GM12875 (cell line): Measurements from ENCODE around the gene MAP4K4.

Experiments
- H3K4me3 ChIP-seq: one replicate; pipeline ENCODE4 v1.5.1; 2011; ENCODE audit warnings: low read depth, low read length, control low read depth
- TF ChIP-seq, protein P1 (sequence below): IDR thresholded peaks from 2 replicates; pipeline ENCODE4 v1.5.1; 2011; ENCODE audit warnings: low read depth, mild to moderate bottlenecking, control low read depth, inconsistent platforms, low read length, moderate library complexity, borderline replicate concordance; ENCODE audit not compliant: insufficient read depth

Gene MAP4K4

DNA sequence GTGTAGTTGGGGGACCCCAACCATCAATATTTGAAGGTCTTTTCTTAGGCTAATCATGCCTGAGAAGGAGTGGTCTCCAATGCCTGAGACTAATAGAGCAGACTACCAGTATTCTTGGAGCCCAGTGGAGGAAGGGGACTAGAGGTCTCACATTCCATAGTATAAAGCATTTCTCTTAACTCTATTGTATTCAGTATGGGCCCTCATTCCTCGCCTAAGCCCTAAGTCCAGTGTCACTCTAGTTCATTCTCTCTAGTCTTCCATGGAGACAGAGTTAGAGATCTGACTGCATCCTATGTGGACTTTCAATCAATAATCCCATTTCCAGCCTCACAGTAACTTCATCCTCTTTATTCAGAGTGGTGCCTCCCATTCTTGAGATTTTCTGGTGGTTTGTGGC lies 29.7 kb upstream of the MAP4K4 start:
- TF ChIP-seq, protein P1, sequence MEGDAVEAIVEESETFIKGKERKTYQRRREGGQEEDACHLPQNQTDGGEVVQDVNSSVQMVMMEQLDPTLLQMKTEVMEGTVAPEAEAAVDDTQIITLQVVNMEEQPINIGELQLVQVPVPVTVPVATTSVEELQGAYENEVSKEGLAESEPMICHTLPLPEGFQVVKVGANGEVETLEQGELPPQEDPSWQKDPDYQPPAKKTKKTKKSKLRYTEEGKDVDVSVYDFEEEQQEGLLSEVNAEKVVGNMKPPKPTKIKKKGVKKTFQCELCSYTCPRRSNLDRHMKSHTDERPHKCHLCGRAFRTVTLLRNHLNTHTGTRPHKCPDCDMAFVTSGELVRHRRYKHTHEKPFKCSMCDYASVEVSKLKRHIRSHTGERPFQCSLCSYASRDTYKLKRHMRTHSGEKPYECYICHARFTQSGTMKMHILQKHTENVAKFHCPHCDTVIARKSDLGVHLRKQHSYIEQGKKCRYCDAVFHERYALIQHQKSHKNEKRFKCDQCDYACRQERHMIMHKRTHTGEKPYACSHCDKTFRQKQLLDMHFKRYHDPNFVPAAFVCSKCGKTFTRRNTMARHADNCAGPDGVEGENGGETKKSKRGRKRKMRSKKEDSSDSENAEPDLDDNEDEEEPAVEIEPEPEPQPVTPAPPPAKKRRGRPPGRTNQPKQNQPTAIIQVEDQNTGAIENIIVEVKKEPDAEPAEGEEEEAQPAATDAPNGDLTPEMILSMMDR: no peak
- no peak overlapping the region for H3K4me3 ChIP-seq

DNA sequence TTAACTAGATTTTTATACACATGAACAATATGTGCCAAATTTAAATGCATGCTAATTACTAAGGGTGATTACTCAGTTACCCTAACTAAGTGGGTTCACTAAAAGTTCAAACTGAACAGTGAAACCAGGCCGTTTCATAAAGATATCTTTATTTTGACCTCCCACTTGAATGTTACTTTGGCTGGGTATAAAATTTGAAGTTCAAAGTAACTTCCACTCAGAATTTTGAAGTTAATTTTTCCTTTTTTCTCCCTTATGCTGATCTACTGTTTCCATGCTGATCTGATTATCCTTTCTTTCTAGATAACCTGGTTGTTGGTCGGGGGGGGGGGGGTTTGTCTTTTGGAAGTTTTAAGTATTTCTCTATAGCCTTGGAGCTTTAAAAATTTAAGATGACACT lies 25.5 kb upstream of the MAP4K4 start:
- TF ChIP-seq, protein P1: no peak
- no peak overlapping the region for H3K4me3 ChIP-seq

DNA sequence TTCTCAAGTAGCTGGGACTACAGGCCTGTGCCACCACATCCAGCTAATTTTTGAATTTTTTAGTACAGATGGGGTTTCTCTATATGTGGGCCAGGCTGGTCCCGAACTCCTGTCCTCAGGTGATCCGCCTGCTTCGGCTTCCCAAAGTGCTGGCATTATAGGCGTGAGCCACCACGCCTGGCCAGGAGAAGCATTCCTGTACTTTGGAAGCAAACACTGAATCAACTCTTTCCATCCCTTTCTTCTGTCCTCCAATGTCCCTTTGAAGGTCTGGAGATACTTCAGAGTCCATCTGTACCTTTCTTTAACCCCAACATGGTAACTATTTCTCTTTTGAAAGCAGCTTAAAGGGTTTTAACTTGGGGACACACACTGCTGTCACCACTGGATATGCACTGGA lies 23.6 kb upstream of the MAP4K4 start:
- TF ChIP-seq, protein P1: no peak
- H3K4me3 ChIP-seq: no peak overlapping the region

DNA sequence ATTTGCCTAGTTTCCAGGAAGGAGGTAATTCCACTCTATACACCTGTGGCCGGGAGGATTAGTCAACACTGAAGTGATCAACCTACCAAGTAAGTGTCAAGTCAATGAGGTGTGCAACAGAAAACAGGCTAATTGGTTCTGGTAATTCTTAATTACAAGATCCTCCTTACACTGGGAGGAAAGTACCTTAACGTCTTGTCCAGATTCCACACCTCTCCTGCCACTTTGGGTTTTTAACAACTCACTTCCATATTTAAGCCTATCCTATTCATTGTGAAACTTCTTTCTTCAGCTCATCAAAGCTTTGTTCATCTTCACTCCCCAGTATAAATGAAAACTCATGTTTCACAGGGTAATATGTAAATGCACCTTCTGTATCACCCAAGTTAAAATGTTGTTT lies 22.0 kb upstream of the MAP4K4 start:
- no peak overlapping the region for H3K4me3 ChIP-seq
- TF ChIP-seq, protein P1: no peak

DNA sequence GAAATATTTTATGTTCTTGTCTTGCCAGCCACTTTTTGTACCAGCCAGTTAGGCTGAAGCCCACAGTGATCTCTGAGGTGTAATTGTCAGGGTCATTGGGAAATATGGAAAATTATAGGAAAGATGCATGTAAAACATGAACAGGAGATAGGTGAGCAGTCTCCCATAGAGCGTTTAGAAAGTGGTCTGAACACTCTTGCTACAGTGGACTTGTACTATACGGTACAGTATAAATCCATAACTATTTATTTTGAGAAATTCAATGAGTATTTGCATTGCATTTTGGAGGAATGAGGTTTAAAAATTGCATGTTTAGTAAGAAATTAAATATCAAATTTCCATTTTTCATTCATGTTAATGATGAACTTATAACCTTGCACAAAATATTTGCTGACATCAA lies 20.8 kb upstream of the MAP4K4 start:
- TF ChIP-seq, protein P1: no peak

DNA sequence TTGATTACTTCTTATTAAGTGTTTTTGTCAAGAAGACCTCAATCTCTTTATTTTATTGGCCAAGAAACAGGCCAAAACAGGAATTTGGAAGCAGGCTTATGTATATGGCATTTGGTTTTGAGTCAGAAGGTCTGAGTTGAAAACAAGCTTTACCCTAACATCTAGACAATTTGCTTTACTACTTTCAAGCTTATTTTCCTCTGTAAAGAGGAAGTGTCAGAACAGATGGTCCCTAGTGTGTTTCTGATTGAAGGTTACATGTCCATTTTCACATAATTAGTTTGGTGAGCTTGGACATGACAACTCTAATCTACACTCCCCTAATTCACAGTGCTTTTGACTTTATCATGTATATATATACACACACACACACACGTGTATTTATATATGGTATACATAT lies 19.8 kb upstream of the MAP4K4 start:
- TF ChIP-seq, protein P1: no peak
- no peak overlapping the region for H3K4me3 ChIP-seq

More for the DNA sequence above, 20.8 kb upstream of the MAP4K4 start:
- H3K4me3 ChIP-seq: no peak overlapping the region

DNA sequence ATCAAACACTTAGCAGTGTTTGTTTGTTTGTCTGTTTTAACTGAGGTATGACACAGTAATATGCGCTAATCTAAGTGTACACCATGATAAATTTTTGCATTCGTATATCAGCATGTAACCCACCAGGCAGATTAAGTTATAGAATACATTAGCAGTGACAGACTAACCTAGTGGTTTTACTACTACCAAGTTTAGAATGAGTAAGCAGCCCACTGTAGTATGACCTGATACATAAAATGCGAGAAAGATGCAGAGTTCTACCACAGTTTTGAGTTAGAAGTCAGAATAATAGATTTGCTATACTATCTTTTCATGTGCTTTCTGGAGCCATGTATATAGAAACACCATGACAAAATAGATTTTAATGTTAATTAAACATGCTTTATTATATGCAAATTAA lies 19.1 kb upstream of the MAP4K4 start:
- TF ChIP-seq, protein P1: no peak
- H3K4me3 ChIP-seq: no peak overlapping the region
